Measurements from ENCODE around the gene HLA-DPB1.
A peak's percentile ranks its signal among the peaks of the same experiment; 100 is the strongest.

Gene HLA-DPB1

DNA sequence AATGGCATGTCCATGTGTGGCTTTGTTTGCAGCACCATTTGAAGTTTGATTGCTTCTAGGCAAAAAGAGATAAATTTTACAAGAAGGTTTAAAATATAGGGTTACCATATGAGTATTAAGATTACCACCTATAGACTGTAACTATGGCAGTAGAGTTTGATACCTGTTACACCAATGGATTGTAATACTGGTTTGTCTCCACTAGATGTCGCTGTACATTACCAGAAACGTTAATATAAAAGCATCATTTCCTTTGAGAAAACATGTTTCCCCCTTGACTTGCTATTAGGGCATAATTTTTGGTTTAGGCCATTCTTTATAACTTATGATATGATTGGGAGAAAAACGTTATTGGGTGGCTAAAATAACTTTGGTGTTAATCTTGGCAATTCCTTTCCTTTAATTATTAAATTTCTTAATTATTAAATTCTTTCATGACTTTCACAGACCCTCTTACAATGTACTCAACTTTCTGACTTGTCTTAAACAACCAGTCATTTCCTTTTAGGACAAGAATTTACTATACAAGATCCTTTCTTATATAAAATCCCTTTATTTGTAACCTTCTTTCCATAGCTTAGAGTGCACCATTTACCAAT is 42.8 kb downstream of the HLA-DPB1 start:
- H3K4me3 ChIP-seq (replicated peaks; ENCODE audit: low read depth, low read length), result no peak overlapping the region
- DNase-seq (ENCODE audit: extremely low read depth, low read depth), result peak; percentile 32
- TF ChIP-seq, protein P1, sequence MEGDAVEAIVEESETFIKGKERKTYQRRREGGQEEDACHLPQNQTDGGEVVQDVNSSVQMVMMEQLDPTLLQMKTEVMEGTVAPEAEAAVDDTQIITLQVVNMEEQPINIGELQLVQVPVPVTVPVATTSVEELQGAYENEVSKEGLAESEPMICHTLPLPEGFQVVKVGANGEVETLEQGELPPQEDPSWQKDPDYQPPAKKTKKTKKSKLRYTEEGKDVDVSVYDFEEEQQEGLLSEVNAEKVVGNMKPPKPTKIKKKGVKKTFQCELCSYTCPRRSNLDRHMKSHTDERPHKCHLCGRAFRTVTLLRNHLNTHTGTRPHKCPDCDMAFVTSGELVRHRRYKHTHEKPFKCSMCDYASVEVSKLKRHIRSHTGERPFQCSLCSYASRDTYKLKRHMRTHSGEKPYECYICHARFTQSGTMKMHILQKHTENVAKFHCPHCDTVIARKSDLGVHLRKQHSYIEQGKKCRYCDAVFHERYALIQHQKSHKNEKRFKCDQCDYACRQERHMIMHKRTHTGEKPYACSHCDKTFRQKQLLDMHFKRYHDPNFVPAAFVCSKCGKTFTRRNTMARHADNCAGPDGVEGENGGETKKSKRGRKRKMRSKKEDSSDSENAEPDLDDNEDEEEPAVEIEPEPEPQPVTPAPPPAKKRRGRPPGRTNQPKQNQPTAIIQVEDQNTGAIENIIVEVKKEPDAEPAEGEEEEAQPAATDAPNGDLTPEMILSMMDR (IDR thresholded peaks at IDR 0.05; ENCODE audit: low read depth, low read length, missing control alignments), result peak; percentile 59

DNA sequence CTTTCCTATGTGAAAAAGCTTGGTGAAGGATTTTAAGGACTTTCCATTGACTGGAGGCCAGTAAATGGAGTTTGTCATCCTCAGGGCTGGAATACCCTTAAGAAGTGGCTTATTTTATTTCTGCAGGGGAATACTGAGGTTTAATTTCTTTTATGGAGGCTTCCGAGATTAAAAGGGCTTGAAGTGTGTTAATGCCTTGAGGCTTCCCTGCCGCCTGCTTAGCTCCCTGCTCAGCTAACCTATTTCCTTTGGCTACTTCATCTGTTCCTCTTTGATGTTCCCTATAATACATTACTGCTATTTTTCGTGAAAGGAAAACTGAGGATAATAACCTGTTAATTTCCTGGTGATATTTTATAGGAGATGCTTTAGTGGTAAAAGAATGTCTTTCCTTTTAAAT is 44.2 kb downstream of the HLA-DPB1 start:
- no peak overlapping the region for H3K4me3 ChIP-seq (replicated peaks; ENCODE audit: low read depth, low read length)
- DNase-seq (ENCODE audit: extremely low read depth, low read depth), result no peak
- TF ChIP-seq, protein P1 (IDR thresholded peaks at IDR 0.05; ENCODE audit: low read depth, low read length, missing control alignments), result no peak

GRCh38 chr6:33123181-33123580 is 47.4 kb downstream of the HLA-DPB1 start:
- TF ChIP-seq, protein P1 (IDR thresholded peaks at IDR 0.05; ENCODE audit: low read depth, low read length, missing control alignments), result no peak
- no peak for DNase-seq (ENCODE audit: extremely low read depth, low read depth)
- no peak overlapping the region for H3K4me3 ChIP-seq (replicated peaks; ENCODE audit: low read depth, low read length)

DNA sequence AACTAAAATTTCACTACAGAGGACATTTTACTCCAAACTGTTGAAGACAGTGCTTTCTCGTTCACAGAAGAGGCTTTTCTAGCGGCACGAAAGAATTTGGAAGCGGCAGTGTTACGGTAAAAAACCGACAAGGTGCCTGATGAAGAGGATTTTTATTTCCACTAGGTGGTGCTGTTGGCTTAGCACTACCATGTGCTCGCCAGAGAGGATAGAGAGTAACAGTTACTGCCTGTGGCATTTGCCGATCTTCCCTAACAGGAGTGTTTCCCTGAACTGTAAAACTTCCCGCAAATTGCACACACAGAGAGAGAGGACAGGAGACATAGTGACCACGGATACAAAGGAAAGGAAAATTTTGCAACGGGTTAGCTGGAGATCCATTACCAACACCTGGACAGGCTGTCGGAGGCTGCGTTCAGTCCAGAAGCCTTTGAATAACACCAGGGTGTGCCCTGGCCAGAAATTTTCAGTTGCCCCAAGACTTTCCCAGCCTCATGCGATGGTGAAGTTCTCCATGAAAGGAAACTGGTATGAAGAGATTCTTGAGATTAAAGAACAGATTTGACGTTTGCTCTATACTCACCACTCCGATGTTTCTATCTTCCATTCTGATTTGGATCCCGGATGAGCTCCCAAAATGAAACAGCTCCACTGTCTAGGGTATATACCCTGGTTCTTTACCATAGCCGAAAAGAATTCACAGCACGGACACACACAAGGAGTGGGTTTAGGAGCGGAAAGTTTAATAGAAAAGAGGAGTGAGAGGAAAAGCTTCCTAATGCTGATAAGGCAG is 48.1 kb downstream of the HLA-DPB1 start:
- peak; percentile 14 for DNase-seq (ENCODE audit: extremely low read depth, low read depth)
- no peak overlapping the region for H3K4me3 ChIP-seq (replicated peaks; ENCODE audit: low read depth, low read length)
- TF ChIP-seq, protein P1 (IDR thresholded peaks at IDR 0.05; ENCODE audit: low read depth, low read length, missing control alignments), result peak; percentile 51

DNA sequence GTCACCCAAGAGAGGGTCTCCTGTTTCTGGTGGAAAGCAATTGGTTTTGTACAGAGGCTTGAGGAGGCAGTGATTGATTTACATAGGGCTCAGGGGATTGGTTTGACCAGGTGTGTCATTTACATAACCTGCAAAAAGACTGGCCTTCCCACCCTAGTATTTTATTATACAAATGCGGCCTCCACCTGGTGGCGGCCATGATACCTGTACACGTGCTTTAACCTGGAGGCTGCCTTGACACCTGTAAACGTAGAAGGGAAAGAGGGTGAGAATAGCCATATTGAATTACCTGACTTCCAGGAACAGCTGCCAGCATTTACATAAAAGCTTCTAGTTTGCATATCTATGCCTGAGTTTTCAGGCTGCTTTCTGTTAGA is 48.7 kb downstream of the HLA-DPB1 start:
- TF ChIP-seq, protein P1 (IDR thresholded peaks at IDR 0.05; ENCODE audit: low read depth, low read length, missing control alignments), result no peak
- no peak for DNase-seq (ENCODE audit: extremely low read depth, low read depth)
- H3K4me3 ChIP-seq (replicated peaks; ENCODE audit: low read depth, low read length), result no peak overlapping the region

DNA sequence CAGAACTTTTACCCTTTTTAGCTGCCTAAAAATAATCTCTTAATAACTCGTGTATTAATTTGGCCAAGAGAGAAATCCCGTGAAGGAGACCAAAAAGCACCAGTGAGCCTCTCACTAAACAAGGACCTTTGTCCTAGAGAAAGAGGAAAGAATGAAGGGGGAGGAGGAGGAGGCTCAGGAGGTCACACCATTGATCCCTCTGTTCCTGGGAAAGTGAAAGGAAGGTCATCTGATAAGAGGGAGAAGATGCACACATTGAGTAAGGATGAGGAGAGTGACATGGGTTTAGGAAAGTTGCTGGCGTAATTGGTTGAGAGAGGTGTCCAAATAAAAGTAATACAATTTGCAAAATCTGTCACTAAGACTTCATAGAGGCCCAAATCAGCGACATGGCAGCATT is 49.2 kb downstream of the HLA-DPB1 start:
- DNase-seq (ENCODE audit: extremely low read depth, low read depth), result no peak
- no peak overlapping the region for H3K4me3 ChIP-seq (replicated peaks; ENCODE audit: low read depth, low read length)
- TF ChIP-seq, protein P1 (IDR thresholded peaks at IDR 0.05; ENCODE audit: low read depth, low read length, missing control alignments), result no peak

Measured in HFF-Myc (cell line).